ENCODE results near the gene LHX4.

The LHX4 gene

GRCh38 chr1:180256341-180257027 is 26.4 kb downstream of the LHX4 start:
- no peak for DNase-seq (ENCODE audit: low spot score)
- FAIRE-seq, result no peak

GRCh38 chr1:180257028-180257386 is 26.9 kb downstream of the LHX4 start:
- no peak for FAIRE-seq
- no peak for DNase-seq (ENCODE audit: low spot score)

- FAIRE-seq (no peak), DNase-seq (ENCODE audit: low spot score) (no peak)
Observed at GRCh38 chr1:180257486-180257885, 27.4 kb downstream of the LHX4 start.

GRCh38 chr1:180258290-180258689 is 28.2 kb downstream of the LHX4 start:
- no peak for DNase-seq (ENCODE audit: low spot score)
- FAIRE-seq, result no peak

- FAIRE-seq (no peak), DNase-seq (ENCODE audit: low spot score) (no peak)
Observed at GRCh38 chr1:180258935-180259334, 28.9 kb downstream of the LHX4 start.

- FAIRE-seq (no peak), DNase-seq (ENCODE audit: low spot score) (no peak)
Observed at GRCh38 chr1:180259431-180260338, 29.6 kb downstream of the LHX4 start.

GRCh38 chr1:180260541-180260940 is 30.5 kb downstream of the LHX4 start:
- FAIRE-seq (no peak), DNase-seq (ENCODE audit: low spot score) (no peak)

GRCh38 chr1:180261030-180261429 is 31.0 kb downstream of the LHX4 start:
- DNase-seq (ENCODE audit: low spot score) (no peak), FAIRE-seq (no peak)

GRCh38 chr1:180261524-180262155 is 31.6 kb downstream of the LHX4 start:
- DNase-seq (ENCODE audit: low spot score), result no peak
- no peak for FAIRE-seq

GRCh38 chr1:180262628-180263488 is 32.8 kb downstream of the LHX4 start:
- peak; percentile 34 for FAIRE-seq
- peak; percentile 22 for DNase-seq (ENCODE audit: low spot score)

GRCh38 chr1:180264595-180264994 is 34.5 kb downstream of the LHX4 start:
- no peak for DNase-seq (ENCODE audit: low spot score)
- no peak for FAIRE-seq

GRCh38 chr1:180265201-180265600 is 35.1 kb downstream of the LHX4 start:
- no peak for DNase-seq (ENCODE audit: low spot score)
- FAIRE-seq, result no peak

- FAIRE-seq (no peak), DNase-seq (ENCODE audit: low spot score) (no peak)
Observed at GRCh38 chr1:180265871-180266270, 35.8 kb downstream of the LHX4 start.

- DNase-seq (ENCODE audit: low spot score) (no peak), FAIRE-seq (no peak)
Observed at GRCh38 chr1:180266275-180267210, 36.5 kb downstream of the LHX4 start.

GRCh38 chr1:180267211-180267561 is 37.1 kb downstream of the LHX4 start:
- FAIRE-seq (no peak), DNase-seq (ENCODE audit: low spot score) (no peak)

GRCh38 chr1:180267761-180268555 is 37.9 kb downstream of the LHX4 start:
- DNase-seq (ENCODE audit: low spot score) (no peak), FAIRE-seq (no peak)

- FAIRE-seq (no peak), DNase-seq (ENCODE audit: low spot score) (no peak)
Observed at GRCh38 chr1:180268556-180269075, 38.6 kb downstream of the LHX4 start.

- DNase-seq (ENCODE audit: low spot score), result no peak
- FAIRE-seq, result no peak
Observed at GRCh38 chr1:180269645-180270529, 39.8 kb downstream of the LHX4 start.

Data from RCC 7860 (cell line).